ENCODE data around the gene RAE1.

DNA sequence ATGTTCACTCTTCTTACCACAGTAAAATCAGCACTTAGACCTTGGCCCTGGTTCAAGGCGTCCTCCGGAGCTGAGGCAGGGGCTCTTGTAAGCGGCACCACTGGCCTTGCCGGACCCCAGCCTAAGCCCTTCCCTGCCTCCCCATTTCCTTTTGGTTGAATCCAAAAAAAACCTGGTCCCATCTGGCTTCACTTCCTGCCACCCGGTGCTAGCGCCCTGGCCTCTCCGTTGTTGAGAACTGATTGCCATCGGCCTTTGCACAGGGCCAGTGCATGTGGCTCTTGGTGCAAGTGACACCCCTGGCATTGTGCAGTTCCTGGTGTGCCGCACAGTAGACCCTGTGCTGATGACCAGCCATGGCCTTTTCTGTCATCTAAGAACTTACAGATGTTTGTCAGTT is 21.1 kb downstream of the RAE1 start:
- TF ChIP-seq, protein P1, sequence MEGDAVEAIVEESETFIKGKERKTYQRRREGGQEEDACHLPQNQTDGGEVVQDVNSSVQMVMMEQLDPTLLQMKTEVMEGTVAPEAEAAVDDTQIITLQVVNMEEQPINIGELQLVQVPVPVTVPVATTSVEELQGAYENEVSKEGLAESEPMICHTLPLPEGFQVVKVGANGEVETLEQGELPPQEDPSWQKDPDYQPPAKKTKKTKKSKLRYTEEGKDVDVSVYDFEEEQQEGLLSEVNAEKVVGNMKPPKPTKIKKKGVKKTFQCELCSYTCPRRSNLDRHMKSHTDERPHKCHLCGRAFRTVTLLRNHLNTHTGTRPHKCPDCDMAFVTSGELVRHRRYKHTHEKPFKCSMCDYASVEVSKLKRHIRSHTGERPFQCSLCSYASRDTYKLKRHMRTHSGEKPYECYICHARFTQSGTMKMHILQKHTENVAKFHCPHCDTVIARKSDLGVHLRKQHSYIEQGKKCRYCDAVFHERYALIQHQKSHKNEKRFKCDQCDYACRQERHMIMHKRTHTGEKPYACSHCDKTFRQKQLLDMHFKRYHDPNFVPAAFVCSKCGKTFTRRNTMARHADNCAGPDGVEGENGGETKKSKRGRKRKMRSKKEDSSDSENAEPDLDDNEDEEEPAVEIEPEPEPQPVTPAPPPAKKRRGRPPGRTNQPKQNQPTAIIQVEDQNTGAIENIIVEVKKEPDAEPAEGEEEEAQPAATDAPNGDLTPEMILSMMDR (IDR thresholded peaks at IDR 0.05): no peak
- TF ChIP-seq POLR2A (IDR thresholded peaks at IDR 0.05): no peak
